ENCODE measurements around the gene GGNBP2.

GGNBP2 gene

DNA sequence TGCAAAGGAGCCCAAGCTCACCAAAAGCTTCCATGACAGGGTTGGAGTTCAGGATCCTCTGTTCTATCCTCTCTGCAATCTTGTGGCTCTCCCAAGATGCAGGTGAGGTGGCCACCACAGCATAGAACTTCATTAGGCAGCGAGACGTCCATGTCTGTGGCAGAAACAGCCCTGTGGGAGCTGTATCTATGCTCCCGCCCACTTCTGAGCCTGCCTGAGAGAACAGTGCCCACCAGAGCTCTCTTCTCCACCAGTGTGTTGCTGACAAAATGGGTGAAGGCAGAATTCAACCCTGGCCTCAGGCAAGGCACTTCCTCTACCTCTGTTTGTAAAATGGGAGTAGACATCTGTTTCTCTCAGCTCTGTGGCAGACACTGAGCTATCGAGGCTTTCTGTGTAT, 28.9 kb upstream of the GGNBP2 start:
- no peak for DNase-seq

DNA sequence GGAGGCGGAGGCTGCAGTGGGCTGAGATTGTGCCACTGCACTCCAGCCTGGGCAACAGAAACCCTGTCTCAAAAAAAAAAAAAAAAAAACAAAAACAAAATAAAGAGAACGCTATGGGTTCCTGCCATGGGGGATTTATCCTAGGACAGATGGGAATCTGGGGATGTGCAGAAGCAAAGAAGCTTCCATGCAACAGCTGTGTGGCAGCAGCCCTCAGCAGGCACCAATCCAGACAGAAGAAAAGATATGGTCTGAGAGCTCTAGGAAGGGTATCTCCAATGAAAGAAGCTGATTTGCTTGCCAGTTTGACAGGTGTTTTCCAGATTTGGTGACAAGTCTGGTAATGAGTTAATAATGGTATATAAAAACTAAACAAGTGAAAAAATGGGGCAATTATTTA, 21.6 kb upstream of the GGNBP2 start:
- DNase-seq = no peak

DNA sequence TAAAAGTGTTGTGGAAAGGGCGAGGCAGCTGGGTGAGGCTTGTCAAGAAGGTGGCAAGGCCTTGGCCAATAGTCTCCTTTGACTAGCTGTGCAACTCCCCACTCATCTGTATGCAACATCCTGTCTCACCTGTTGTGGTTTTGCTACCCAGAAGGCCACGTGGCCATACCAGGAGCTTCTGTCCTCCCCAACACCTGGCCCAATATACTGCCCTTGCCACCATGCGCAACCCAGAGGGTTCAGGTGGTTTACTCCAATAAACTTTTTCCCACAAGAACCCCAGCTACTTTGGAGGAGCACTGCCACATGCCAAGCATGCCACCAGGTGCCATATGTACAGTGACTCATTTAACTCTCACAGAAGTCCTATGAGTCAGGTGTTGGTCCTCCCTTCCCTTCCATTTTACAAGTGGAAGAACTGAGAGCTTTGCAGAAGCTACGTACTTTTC, 20.3 kb upstream of the GGNBP2 start:
- no peak for DNase-seq

DNA sequence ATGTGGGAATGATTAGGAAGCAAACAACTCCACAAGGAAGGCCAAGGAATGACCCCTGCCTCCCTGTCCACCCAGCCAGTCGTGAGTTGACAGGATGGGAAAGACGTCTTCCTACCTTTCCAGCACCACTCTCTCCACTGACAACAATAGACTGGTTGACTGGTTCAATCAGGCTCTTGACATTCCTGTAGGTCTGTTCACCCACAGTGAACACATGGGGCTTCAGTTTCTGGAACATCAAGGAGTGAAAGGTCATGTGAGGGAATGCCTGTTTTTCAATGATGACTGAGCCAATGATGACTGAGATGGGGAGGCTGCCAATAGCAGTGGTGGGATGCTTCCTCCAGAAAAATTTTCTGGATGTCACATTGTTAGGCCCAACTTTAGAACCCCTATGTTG, 19.6 kb upstream of the GGNBP2 start:
- DNase-seq = no peak

DNA sequence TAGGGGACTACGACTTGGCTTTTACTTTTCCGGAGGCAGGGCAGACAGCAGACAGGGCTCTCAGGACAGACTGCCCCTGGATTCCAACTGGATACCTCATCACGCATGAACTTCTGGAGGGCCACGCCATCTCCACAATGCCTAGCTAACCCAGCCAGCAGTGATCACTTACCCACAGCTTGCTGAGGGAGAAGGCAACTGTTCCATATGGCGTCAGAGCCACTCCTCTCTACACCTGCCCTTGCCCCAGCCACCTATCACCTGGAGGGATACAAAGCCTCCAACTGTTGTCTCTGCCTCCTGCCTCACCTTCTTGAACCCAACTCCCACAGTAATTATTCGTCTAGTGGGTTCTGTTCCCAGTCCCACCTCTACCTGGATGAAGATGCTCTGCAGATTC, 18.8 kb upstream of the GGNBP2 start:
- DNase-seq = no peak

DNA sequence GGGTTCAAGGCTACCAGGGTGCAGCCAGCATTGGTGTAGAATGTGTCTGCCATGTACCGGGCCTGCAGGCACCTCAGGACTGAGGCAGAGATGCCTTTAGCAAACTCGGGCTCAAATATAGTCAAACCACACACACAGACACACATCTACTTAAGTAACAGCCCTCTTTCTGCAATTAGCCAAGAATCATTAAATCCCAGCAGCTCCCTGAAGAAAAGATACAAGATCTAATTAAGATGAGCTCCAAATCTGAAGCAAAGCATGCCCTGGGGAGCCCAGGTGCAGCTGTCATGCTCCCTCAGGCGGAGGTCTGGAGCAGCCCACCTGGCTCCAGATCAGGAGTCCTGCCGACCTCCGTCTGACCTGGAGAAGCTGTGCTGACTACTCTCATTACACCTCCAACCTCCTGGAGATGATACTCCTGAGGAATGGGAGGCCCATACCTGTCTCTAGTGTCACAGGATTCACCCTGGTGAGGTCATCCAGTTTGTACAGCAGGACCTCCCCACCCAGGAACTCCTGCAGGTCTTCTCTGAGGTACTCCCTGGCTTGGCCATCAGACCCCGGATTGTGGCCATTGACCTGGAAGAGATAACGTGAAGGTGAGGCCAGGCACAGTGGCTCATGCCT, 17.0 kb upstream of the GGNBP2 start:
- no peak for DNase-seq

DNA sequence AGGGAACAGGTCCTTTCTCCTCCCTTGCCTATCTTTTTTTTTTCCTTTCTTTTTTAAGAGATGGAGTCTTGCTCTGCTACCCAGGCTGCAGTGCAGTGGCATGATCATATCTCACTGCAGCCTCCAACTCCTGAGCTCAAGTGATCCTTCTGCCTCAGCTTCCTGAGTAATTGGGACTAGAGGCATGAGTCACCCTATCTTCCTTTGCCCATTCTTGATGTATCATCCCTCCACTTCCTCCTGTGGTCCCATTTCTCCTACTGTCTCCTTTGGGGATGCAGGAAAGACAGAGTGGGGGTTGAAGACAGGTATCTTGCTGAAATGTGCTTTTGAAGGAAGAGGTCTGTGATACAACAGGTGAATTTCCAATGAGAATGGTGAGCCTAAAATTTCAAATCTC, 15.6 kb upstream of the GGNBP2 start:
- no peak for DNase-seq

DNA sequence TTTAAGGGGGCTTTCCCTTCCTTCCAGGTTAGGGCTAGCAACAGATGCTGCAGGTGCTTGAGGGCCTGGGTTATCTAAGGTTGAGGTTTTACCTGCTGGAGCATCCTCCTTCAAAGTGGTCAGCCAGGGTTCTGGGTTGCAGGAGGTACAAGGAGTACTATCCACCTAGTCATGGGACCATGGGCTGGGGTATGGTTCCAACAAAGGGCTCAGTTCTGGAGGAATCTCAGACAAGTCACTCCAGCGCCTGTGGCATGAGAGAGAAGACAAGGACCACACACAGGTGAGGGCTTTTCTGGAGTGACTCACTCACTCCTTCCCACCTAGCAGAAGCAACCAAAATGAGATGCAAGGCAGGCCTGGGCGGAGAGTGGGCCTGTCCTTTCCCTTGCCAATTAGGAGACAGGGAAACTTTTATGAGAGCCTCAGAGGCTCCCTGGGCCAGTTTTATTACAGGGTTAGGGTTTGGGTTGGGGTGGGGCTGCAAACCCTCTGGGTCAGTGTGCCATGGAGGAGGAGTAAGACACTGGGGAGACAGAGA, 12.2 kb upstream of the GGNBP2 start:
- DNase-seq = no peak

DNA sequence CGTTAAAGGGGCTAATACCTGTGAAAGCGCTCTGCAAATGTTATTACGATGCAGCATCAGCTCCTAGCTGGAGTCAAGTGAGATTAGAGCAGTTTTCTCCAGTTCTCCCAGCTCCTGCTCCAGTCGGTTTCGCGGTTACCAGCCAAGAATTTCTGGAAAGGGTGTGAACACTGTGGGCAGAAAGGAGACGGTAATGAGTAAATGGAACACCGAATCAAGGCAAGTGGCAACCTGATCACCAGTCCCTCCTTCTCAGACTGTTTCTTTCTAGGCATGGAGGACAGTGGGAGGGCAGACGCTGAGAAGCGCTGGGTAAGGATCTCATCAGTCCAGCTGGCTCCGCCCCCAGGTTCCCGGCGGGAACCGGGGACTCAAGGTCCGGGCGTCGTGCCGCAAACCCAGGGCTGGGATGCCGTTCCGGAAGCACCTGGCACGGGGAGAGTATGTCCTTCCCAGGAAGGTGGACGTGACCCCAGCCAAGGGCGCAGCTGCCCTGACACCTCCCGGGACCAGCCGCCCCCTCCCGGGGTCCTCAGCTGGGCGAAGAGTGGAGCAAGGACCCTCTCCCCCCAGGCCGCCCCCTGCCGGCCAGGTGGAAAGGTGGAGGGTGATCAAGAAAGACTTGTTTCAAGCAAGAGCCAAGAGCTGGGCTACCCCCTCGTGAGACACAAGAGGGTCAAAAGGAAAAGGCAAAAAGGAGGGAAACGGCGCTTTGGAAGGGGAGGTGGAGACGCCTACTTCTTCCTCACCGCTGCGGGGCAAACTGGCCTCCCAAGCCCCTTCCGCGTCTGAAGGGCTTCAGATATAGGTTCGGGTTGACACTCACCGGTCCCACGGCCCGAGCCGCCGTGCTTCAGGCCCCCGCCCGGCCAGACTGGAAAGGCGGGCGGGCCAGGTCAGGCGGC, 10.5 kb upstream of the GGNBP2 start:
- DNase-seq = no peak

DNA sequence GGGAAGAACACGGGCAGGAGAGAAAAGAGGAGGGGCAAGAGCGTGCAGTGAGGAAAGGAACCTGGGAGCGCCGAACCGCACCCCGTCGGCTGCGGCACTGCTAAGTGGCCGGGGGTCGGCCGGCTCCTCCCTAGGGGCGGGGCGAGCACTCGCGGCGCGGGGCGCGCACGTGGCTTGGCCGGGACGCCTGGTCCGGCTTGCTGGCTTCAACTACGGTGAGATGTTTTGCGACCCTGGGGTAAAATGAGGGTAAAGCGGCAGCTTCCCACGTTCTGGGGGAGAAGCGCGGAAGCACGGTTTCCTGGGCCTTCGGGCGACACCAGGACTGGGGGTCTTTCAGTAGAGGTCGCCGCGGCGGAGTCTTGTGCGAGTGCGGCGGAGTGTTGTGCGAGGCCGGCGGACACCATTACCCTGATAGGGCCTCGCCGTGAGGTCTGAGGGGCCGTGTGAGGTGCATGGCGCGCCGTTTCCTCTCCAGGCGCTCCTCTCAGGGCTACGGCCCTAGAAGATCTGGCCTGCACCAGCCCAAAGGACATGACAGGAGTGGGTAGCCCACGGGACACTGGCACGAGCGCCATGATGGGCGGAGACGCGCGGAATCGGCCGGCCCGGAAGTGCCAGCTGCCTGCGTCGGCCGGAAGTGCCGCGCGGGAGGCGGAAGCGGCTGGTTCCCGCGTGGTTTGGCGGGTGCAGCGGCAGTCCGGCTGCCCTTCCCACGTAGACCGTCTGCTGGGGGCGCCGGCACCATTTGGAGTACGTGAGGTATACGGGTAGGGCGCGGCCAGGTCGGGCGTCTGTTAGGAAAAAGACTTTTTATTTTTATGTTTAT, 9.7 kb upstream of the GGNBP2 start, which contains the start of the genes MYO19 and PIGW:
Gene MYO19, minus strand, starts transcription at position 29 of the 829 bp plus-strand sequence. CDS start 2,330 bp downstream, outside the sequence.
Gene PIGW, plus strand, starts transcription at position 148 of the 829 bp plus-strand sequence. CDS start 2,115 bp downstream, outside the sequence.
- DNase-seq = peak; percentile 87

DNA sequence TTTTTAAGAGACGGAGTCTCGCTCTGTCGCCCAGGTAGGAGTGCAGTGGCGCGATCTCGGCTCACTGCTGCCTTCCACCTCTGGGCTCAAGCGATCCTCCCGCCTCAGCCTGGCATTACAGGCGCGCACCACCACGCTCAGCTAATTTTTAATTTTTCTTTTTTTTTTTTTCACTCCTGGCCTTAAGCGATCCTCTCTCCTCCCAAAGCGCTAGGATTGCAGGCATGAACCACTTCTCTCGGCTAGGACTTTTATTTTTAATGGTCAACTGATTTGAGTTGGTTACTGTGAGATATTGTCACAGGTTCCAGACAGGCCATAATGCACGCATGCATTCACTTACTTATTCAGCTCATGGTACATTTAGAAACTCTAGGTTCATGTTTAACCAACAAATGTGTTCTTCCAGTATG, 9.0 kb upstream of the GGNBP2 start:
- DNase-seq = no peak

DNA sequence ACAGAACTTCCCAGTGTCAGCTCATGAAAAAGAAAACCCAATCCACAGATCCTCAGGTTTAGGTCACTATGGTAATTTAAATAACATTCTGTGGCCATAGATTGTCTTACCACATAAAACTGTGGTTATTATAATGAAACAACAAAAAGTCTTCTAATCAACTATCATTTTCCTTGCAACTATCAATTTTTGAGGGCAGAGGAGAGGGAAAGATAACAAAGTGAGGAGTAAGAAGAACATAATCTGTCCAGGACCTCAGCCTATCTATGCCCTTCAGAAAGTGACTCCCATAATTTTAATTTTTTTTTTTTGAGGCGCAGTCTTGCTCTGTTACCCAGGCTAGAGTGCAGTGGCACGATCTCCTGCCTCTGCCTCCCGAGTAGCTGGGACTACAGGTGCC, 4.0 kb upstream of the GGNBP2 start:
- DNase-seq = no peak

DNA sequence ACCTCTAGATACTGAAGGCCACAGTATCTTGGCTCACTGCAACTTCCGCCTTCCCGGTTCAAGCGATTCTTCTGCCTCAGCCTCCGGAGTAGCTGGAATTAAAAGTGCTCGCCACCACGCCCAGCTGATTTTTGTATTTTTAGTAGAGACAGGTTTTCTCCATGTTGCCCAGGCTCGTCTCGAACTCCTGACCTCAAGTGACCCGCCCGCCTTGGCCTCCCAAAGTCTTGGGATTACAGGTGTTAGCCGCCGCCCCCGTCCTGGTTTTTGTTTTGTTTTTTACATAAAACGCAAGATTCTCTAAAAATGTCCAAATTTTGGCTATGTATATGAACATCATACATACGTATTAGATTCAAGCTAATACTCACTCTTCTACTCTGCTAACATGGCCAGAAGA, 2.0 kb upstream of the GGNBP2 start:
- DNase-seq = no peak

DNA sequence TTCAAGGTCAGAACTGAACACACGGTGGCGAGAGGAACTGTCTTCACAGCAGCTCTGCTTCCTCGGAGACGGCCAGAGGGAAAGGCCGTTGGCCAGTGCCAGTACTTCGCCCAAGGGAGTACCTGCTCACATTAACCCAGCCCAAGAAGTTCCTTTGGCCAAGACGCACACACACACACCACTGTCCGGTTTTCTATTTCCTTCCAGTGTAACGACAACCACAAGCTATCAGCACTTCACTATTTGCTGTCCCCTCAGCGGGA, 744 bp upstream of the GGNBP2 start:
- peak; percentile 67 for DNase-seq

DNA sequence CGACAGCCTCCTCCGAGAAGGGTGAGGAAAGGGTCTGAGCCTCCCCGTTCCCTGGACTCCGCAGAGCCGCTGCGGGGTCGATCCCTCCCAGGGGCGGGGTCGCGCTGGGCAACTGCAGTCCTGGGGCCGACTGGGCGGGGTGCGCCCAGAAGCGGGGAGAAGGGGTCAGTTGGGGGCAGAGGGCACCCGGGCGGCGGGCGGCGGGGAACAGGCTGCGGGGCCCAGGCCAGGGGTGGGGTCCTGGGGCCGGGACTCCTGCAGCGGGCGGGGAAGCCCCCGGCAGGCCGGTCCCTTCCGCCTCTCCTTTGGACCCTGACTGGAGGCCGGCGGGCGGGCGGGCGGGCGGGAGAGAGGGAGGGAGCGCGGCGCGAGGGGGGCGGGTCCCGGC, 352 bp downstream of the GGNBP2 start:
- no peak for DNase-seq

DNA sequence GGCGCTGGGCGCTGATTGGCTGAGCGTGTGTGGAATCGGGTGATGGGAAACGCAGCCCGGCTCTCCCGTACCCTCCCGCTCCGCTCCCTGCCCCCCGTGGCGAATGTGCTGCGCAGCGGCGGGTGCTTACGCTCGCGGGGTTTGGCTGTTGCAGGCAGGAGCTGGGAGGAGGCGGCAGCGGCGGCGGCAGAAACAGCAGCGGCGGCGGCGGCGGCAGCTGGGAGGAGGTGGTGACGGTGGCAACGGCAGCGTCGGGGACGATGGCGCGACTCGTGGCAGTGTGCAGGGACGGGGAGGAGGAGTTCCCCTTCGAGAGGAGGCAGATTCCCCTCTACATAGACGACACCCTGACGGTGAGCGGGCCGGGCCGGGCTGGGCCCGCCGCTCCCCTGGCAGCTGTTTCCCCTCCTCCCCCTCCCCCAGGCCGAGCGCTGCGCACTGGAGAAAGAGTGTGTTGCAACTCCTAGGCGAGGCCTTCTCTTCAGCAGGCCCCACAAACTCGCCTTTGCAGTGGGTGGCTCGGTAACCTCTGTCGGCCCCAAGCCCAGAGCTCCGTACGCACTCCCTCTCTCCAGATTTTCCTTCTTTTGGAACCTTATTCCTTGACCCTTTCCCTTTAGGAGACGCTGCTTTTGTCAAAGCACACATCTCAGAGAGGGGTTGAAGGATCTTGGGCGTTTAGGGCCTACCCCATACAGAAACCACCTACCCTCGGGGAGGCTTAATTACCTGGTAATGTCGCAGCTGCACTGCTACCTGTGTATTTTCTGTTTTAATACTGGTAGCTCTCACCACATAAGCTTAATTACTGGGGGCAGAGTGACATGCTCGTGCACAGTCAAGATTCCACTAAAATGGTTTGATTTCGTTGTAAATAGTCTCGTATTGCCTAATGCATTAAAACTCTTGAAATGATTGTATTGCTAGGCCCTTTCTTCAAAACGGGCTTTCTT, 1.0 kb downstream of the GGNBP2 start:
- peak; percentile 92 for DNase-seq

DNA sequence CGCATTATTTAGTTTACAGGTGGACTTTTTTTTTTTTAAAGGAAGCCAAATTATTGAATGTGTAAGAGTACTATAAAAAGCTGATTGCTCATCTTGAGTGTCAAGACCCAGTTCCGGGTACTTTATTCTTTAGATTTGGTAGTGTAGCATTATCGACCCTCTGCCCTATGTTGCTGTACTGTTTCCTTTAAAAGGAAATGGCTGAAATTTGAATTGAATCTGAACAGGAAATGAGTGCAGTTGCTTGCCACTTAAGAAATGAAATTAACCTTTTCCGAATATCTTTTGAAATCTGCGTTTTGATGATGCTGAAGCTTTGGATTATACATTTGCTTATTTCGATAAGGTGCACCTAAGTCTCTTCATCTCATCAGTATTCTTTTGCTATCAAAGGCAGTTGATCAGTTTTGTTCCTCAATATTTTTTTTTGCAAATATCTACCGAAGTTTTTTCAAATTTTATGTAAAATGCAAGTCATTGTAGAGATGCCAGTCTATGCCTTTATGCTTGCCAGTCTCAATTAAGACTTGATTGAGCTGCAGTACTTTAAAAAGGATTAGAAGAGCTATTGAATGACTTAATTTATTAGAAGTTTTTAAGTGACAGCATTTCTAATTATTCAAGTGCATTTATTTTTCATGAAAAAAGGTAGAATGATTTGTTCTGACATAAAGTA, 1.8 kb downstream of the GGNBP2 start:
- no peak for DNase-seq

DNA sequence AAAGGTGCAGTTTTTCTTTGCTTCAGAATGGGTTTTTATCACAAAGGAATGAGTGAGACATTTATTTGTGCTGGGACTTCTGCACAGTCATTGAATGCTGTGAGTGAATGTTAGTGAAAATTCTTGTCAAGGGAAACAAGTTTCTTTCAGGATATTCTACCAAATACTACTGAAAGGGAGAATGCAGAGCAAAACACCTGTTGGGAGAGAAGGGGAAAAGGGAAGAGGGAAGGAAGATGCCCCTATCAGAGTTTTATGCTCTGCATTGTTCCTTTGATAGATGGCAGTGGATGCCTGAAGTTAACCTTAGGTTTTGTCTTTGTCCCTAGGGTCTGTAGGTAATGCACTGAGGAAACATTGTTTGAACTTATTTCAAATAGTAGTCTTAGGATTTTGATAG, 3.1 kb downstream of the GGNBP2 start:
- no peak for DNase-seq

DNA sequence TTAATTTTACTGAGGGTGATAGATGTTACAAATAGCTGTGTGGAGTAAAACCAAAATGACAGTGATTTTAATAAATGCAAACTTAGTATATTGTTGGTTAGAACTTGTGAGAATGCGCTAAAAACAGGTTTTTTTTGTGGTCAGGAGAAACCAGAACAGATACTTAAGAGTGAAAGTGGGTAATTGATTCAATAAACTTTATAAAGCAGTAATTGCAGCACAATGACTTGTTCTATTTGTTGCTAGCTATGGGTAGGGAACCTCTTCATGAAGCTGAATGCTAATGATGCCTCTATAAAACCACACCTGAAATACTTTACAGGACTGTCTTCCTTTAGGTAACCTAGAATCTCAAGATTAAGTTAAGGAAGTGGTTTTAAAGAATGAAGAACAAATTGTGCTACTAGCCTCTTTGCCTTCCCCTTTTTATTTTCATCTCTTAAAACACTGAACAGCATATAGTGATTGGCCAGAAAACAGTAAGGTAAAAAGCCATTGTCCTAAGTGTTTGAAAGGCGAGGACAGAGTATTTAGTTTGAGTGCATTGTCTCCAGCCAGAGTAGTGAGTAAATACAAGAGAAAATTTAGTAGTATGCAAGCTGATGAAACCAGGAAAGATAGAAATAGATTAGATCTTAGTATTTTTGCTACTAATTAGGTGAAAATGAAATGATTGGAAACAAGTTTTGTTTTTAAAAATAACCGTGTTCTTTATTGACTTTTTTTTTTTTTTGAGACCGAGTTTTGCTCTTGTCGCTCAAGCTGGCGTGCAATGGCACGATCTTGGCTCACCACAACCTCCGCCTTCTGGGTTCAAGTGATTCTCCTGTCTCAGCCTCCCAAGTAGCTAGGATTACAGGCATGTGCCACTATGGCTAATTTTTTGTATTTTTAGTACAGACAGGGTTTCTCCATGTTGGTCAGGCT, 6.0 kb downstream of the GGNBP2 start:
- DNase-seq = peak; percentile 81

DNA sequence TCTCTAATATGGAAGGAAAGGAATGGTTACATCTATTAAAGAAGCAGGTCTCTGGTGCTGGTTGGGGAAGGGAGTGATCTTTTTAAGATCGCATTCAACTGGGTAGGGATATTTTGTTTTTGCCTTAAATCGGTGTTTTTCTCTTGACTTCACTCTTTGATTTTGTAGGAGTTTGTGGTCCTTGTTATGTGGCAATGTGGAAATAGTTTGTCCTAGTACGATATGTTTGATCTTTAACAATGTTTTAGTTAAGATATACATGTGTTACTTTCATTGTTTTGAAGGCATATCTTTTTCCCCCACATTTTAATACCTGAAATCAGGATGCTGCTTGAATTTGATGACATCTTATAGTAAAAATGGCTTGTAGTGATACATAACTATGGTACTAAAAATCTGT, 8.7 kb downstream of the GGNBP2 start:
- no peak for DNase-seq
